Astrocyte (in vitro differentiated cells and primary cell): Measurements from ENCODE around the gene FANCL. TPM values are rescaled to one million over a fixed set of nuclear protein-coding genes. Genes with fewer than 3 reads are reported as not detected.
A peak's percentile ranks its signal among the peaks of the same experiment; 100 is the strongest.
"Not testable (repeated sequence)": the region's sequence is repeated elsewhere in the genome, so short reads cannot be mapped to it uniquely, and the experiment has no call there.

Experiments
- DNase-seq: peaks from one replicate; pipeline ENCODE4 v3.0.0-alpha.2; 2010; ENCODE audit warnings: low read depth
- FAIRE-seq: peaks from 2 replicates; lab custom pipeline; 2011; peaks lifted over from hg19 to GRCh38; lab: Jason Lieb, UNC
- H2AFZ ChIP-seq: 2 replicates; pipeline ENCODE4 v1.6.0; 2012; ENCODE audit warnings: low read depth, low read length, inconsistent platforms
- H3K27ac ChIP-seq: 2 replicates; pipeline ENCODE4 v1.5.1; 2011; ENCODE audit warnings: low read depth, low read length, inconsistent platforms
- H3K27me3 ChIP-seq: 2 replicates; pipeline ENCODE4 v1.6.0; 2011; ENCODE audit warnings: low read length, inconsistent platforms; ENCODE audit not compliant: insufficient read depth
- H3K36me3 ChIP-seq: 2 replicates; pipeline ENCODE4 v1.5.1; 2011; ENCODE audit warnings: low read length, inconsistent platforms; ENCODE audit not compliant: insufficient read depth
- H3K4me1 ChIP-seq: 2 replicates; pipeline ENCODE4 v1.5.1; 2011; ENCODE audit warnings: low read length, inconsistent platforms; ENCODE audit not compliant: insufficient read depth
- H3K4me2 ChIP-seq: 2 replicates; pipeline ENCODE4 v1.6.0; 2012; ENCODE audit warnings: low read length, inconsistent platforms
- H3K4me3 ChIP-seq: 2 replicates; pipeline ENCODE4 v1.5.1; 2011; ENCODE audit warnings: low read depth, mild to moderate bottlenecking, low read length, inconsistent platforms; ENCODE audit not compliant: insufficient read depth
- H3K79me2 ChIP-seq: 2 replicates; pipeline ENCODE4 v1.6.0; 2012; ENCODE audit warnings: mild to moderate bottlenecking, low read length, inconsistent platforms; ENCODE audit not compliant: insufficient read depth
- H3K9ac ChIP-seq: 2 replicates; pipeline ENCODE4 v1.6.0; 2012; ENCODE audit warnings: mild to moderate bottlenecking, low read length, inconsistent platforms
- H3K9me3 ChIP-seq: 2 replicates; pipeline ENCODE4 v1.5.1; 2012; ENCODE audit warnings: low read depth, mild to moderate bottlenecking, low read length, inconsistent platforms; ENCODE audit not compliant: insufficient read depth
- H4K20me1 ChIP-seq: 2 replicates; pipeline ENCODE4 v1.6.0; 2012; ENCODE audit warnings: low read length, inconsistent platforms; ENCODE audit not compliant: insufficient read depth
- H3K27ac Mint-ChIP-seq: one replicate; pipeline ENCODE4 v1.8.0; 2021; ENCODE audit warnings: mild to moderate bottlenecking, mixed read lengths; ENCODE audit not compliant: unreplicated experiment
- H3K27me3 Mint-ChIP-seq: one replicate; pipeline ENCODE4 v1.8.0; 2021; ENCODE audit warnings: low read depth, mixed read lengths; ENCODE audit not compliant: unreplicated experiment
- H3K36me3 Mint-ChIP-seq: one replicate; pipeline ENCODE4 v1.8.0; 2021; ENCODE audit warnings: low read depth, mixed read lengths; ENCODE audit not compliant: unreplicated experiment
- H3K4me1 Mint-ChIP-seq: one replicate; pipeline ENCODE4 v1.8.0; 2021; ENCODE audit warnings: low read depth, mixed read lengths; ENCODE audit not compliant: unreplicated experiment
- H3K4me3 Mint-ChIP-seq: one replicate; pipeline ENCODE4 v1.8.0; 2021; ENCODE audit warnings: mild to moderate bottlenecking, moderate library complexity, mixed read lengths; ENCODE audit not compliant: unreplicated experiment
- H3K9me3 Mint-ChIP-seq: one replicate; pipeline ENCODE4 v1.8.0; 2021; ENCODE audit warnings: mild to moderate bottlenecking, mixed read lengths; ENCODE audit not compliant: unreplicated experiment
- CTCF ChIP-seq: IDR thresholded peaks from 2 replicates; pipeline ENCODE4 v1.5.1; 2011; ENCODE audit warnings: low read depth, mild to moderate bottlenecking, inconsistent platforms, low read length, moderate library complexity; ENCODE audit not compliant: insufficient read depth
- EZH2 ChIP-seq: IDR thresholded peaks from 2 replicates; pipeline ENCODE4 v1.6.1; 2012; ENCODE audit warnings: mild to moderate bottlenecking, low read length, inconsistent platforms; ENCODE audit not compliant: insufficient read depth
- total RNA-seq: library from RNA; stranded (reverse); gene quantifications from 2 replicates; pipeline ENCODE4 v1.2.1, GENCODE V29; 2021

Gene FANCL
- total RNA-seq, 1 donor from 2014 or later = 10.7 TPM

- not testable (repeated sequence) for H3K27ac Mint-ChIP-seq, H3K79me2 ChIP-seq, H3K4me3 Mint-ChIP-seq, H3K27ac ChIP-seq, H3K4me1 ChIP-seq, H3K27me3 Mint-ChIP-seq, H2AFZ ChIP-seq, H3K4me3 ChIP-seq, H3K9me3 ChIP-seq, H3K4me1 Mint-ChIP-seq, H3K9ac ChIP-seq, H3K4me2 ChIP-seq, H4K20me1 ChIP-seq, FAIRE-seq, DNase-seq, H3K27me3 ChIP-seq, H3K36me3 ChIP-seq
- Mint-ChIP-seq H3K9me3 (peaks cover 20% of the 10 kb centered on the region), H3K36me3 (peaks cover 21% of the 10 kb centered on the region)
These were observed 70.7 kb downstream of the FANCL start for GRCh38 chr2:58170334-58170933.

GRCh38 chr2:58169845-58170244 lies 71.3 kb downstream of the FANCL start:
- not testable (repeated sequence) for H3K4me3 ChIP-seq, H3K79me2 ChIP-seq, H3K4me2 ChIP-seq, H3K27me3 ChIP-seq, FAIRE-seq, H3K4me1 ChIP-seq, H4K20me1 ChIP-seq, H3K27ac Mint-ChIP-seq, H3K36me3 ChIP-seq, H3K9ac ChIP-seq, H3K27ac ChIP-seq, H3K4me1 Mint-ChIP-seq, H2AFZ ChIP-seq, H3K9me3 ChIP-seq, H3K27me3 Mint-ChIP-seq, H3K4me3 Mint-ChIP-seq
- Mint-ChIP-seq H3K36me3 (peaks cover 21% of the 10 kb centered on the region), H3K9me3 (peaks cover 20% of the 10 kb centered on the region)
- peak; percentile 50 for DNase-seq

GRCh38 chr2:58168130-58168529 lies 73.0 kb downstream of the FANCL start:
- not testable (repeated sequence) for H3K9ac ChIP-seq, H3K27me3 Mint-ChIP-seq, H3K79me2 ChIP-seq, H3K4me3 ChIP-seq, H3K36me3 ChIP-seq, H3K27ac ChIP-seq, H3K27ac Mint-ChIP-seq, H3K4me3 Mint-ChIP-seq, H3K9me3 ChIP-seq, FAIRE-seq, H4K20me1 ChIP-seq, H3K4me2 ChIP-seq, H3K4me1 Mint-ChIP-seq, DNase-seq, H2AFZ ChIP-seq, H3K4me1 ChIP-seq, H3K27me3 ChIP-seq
- peaks cover 10% of the 10 kb centered on the region for H3K9me3 Mint-ChIP-seq
- H3K36me3 Mint-ChIP-seq = peaks cover 19% of the 10 kb centered on the region

- H3K36me3 Mint-ChIP-seq = no peaks in the 10 kb centered on the region
- no peaks in the 10 kb centered on the region for H3K27me3 Mint-ChIP-seq
- no peak for DNase-seq
- Histone ChIP-seq H3K9ac (no peak overlapping the region), H4K20me1 (no peaks in the 10 kb centered on the region), H3K27ac (no peak overlapping the region), H3K27me3 (no peaks in the 10 kb centered on the region), H3K79me2 (no peaks in the 10 kb centered on the region), H2AFZ (no peak overlapping the region), H3K36me3 (peaks cover 14% of the 10 kb centered on the region), H3K4me3 (no peak overlapping the region), H3K4me2 (no peak overlapping the region), H3K4me1 (no peaks in the 10 kb centered on the region), H3K9me3 (no peaks in the 10 kb centered on the region)
- H3K4me3 Mint-ChIP-seq = no peak overlapping the region
- no peaks in the 10 kb centered on the region for H3K9me3 Mint-ChIP-seq
- no peak overlapping the region for H3K27ac Mint-ChIP-seq
- TF ChIP-seq CTCF (no peak), EZH2 (no peak)
- no peak for FAIRE-seq
- H3K4me1 Mint-ChIP-seq = no peaks in the 10 kb centered on the region
These were observed 77.2 kb downstream of the FANCL start for GRCh38 chr2:58163913-58164312.
